ENCODE results near the gene TACSTD2. TPM values are rescaled to one million over a fixed set of nuclear protein-coding genes. Genes with fewer than 3 reads are reported as not detected.
"Not testable (repeated sequence)": the region's sequence is repeated elsewhere in the genome, so short reads cannot be mapped to it uniquely, and the experiment has no call there.

Gene TACSTD2
- total RNA-seq, 3 donors from 2014 or later: 1.1 to 335 (median 230) TPM

DNA sequence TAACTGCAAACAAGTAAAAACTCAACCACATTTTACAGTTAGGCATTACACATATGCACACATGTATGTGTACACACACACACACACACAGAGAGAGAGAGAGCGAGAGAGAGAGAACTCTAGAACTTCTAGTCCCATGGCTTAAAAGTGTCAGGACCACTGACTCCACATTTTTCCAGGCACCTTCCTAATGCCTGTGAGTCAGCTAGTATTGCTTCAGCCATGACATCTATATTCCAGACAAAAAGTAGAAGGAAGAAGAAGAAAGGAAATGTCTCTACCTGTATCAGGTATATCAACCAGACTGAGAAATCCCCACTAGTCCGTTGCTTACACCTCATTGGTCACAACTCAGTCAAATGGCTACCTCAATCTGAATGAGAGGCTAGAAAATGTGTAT, 31.9 kb upstream of the TACSTD2 start:
- no peak for DNase-seq (ENCODE audit: low spot score in 2 of 2)
- intact Hi-C loops (cut with DNase I; ENCODE audit: low total_unique reads): no loop called here
- H3K36me3 ChIP-seq: no peaks in the 10 kb centered on the region
- H3K4me3 ChIP-seq: no peak overlapping the region
- H3K4me1 ChIP-seq: no peaks in the 10 kb centered on the region
- no peak overlapping the region for H3K27ac ChIP-seq
- TF ChIP-seq, protein P1, sequence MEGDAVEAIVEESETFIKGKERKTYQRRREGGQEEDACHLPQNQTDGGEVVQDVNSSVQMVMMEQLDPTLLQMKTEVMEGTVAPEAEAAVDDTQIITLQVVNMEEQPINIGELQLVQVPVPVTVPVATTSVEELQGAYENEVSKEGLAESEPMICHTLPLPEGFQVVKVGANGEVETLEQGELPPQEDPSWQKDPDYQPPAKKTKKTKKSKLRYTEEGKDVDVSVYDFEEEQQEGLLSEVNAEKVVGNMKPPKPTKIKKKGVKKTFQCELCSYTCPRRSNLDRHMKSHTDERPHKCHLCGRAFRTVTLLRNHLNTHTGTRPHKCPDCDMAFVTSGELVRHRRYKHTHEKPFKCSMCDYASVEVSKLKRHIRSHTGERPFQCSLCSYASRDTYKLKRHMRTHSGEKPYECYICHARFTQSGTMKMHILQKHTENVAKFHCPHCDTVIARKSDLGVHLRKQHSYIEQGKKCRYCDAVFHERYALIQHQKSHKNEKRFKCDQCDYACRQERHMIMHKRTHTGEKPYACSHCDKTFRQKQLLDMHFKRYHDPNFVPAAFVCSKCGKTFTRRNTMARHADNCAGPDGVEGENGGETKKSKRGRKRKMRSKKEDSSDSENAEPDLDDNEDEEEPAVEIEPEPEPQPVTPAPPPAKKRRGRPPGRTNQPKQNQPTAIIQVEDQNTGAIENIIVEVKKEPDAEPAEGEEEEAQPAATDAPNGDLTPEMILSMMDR (IDR thresholded peaks at IDR 0.05): no peak
- no peak for TF ChIP-seq POLR2AphosphoS5 (IDR thresholded peaks at IDR 0.05)
- no peak for TF ChIP-seq POLR2A (IDR thresholded peaks at IDR 0.05)
- H3K9me3 ChIP-seq: peaks cover 0 to 12% of the 10 kb centered on the region in 2 donors
- H3K27me3 ChIP-seq: no peaks in the 10 kb centered on the region

DNA sequence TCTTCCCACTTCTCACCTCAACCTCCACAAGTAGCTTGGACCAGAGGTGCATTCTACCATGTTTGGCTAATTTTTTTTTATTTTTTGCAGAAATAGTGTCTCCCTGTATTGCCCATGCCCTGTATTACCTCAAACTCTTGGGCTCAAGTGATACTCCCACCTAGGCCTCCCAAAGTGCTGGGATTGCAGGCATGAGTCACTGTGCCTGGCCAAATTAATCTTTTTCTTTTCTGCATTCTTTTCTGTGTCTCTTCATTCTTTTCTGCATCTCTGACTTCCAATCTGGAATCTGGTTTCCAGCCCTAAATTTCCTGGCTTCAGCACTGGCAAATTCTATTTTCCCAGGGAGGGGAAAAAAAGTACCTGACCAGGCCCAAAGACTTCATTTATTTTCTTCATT, 31.2 kb upstream of the TACSTD2 start:
- no peak for TF ChIP-seq POLR2AphosphoS5 (IDR thresholded peaks at IDR 0.05)
- no peak for TF ChIP-seq POLR2A (IDR thresholded peaks at IDR 0.05)
- TF ChIP-seq, protein P1 (IDR thresholded peaks at IDR 0.05): no peak
- H3K4me1 ChIP-seq: no peaks in the 10 kb centered on the region
- H3K27ac ChIP-seq: no peak overlapping the region
- H3K36me3 ChIP-seq: no peaks in the 10 kb centered on the region
- H3K4me3 ChIP-seq: no peak overlapping the region
- H3K9me3 ChIP-seq: peaks cover 0 to 16% of the 10 kb centered on the region in 2 donors
- H3K27me3 ChIP-seq: no peaks in the 10 kb centered on the region
- DNase-seq (ENCODE audit: low spot score in 2 of 2): no peak
- intact Hi-C loops (cut with DNase I; ENCODE audit: low total_unique reads): no loop called here

DNA sequence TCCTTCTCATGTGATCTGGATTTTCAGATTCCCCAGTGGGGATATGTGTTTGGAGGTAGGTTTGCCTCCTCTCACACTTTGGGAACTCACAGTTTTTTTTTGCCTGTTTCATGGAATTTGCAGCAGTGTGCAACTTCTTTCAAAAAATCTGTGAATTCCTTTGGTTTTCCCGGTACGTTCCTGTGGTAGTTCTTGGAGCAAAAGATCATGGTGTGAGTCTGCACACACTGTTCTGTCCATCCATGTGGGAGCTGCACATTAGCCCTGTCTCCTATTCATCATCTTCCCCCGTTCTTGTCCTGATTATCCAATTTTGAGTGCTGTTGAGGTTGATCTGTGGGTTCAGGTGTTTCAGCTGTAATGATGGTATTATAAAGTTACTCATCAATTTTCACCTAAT, 30.3 kb upstream of the TACSTD2 start:
- H3K27ac ChIP-seq: no peak overlapping the region
- no peak overlapping the region for H3K4me3 ChIP-seq
- TF ChIP-seq POLR2AphosphoS5 (IDR thresholded peaks at IDR 0.05): no peak
- TF ChIP-seq, protein P1 (IDR thresholded peaks at IDR 0.05): no peak
- TF ChIP-seq POLR2A (IDR thresholded peaks at IDR 0.05): no peak
- peaks cover 0 to 16% of the 10 kb centered on the region in 2 donors for H3K9me3 ChIP-seq
- no peak for DNase-seq (ENCODE audit: low spot score in 2 of 2)
- no peaks in the 10 kb centered on the region for H3K27me3 ChIP-seq
- H3K4me1 ChIP-seq: no peaks in the 10 kb centered on the region
- intact Hi-C loops (cut with DNase I; ENCODE audit: low total_unique reads): no loop called here
- no peaks in the 10 kb centered on the region for H3K36me3 ChIP-seq

DNA sequence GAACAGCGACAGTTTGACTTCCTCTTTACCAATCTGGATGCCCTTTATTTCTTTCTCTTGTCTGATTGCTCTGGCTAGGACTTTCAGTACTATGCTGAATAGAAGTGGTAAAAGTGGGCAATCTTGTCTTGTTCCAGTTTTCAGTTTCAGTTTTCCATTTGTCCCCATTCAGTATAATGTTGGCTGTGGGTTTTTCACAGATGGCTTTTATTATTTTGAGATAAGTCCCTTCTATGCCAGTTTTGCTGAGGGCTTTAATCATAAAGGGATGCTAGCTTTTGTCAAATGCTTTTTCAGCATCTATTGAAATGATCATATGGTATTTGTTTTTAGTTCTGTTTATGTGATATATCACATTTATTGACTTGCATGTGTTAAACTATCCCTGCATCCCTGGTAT, 24.9 kb upstream of the TACSTD2 start:
- H3K9me3 ChIP-seq; H3K27ac ChIP-seq; DNase-seq (ENCODE audit: low spot score in 2 of 2); H3K4me1 ChIP-seq; intact Hi-C loops (cut with DNase I; ENCODE audit: low total_unique reads); H3K4me3 ChIP-seq; H3K27me3 ChIP-seq; H3K36me3 ChIP-seq: not testable (repeated sequence)

DNA sequence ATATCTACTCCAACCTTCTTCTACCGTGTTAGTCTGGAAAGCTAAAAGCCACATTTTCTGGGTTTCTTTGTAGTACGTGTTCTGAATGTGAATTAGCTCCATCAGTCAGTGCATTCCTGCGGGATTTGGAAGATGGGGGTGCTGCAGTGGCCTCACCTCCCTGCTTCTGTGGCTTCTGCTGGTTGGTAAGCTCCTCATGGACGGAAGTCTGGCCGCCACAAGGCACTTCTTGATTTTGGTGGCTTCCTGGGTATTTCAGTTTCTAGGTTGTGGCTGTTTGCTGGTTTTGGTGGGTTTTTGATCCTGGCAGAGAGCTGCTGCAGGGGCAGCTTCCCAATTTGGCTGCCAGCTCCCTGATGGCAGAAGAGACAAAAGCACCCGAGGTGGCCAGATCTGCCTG, 20.9 kb upstream of the TACSTD2 start:
- no peak for TF ChIP-seq POLR2A (IDR thresholded peaks at IDR 0.05)
- intact Hi-C loops (cut with DNase I; ENCODE audit: low total_unique reads): no loop called here
- Histone ChIP-seq H3K27me3 (no peaks in the 10 kb centered on the region), H3K4me3 (no peak overlapping the region), H3K4me1 (no peaks in the 10 kb centered on the region), H3K9me3 (no peaks in the 10 kb centered on the region), H3K36me3 (no peaks in the 10 kb centered on the region), H3K27ac (peak overlapping the region in 1 of 2 donors; percentile 49)
- DNase-seq (ENCODE audit: low spot score in 2 of 2): no peak

DNA sequence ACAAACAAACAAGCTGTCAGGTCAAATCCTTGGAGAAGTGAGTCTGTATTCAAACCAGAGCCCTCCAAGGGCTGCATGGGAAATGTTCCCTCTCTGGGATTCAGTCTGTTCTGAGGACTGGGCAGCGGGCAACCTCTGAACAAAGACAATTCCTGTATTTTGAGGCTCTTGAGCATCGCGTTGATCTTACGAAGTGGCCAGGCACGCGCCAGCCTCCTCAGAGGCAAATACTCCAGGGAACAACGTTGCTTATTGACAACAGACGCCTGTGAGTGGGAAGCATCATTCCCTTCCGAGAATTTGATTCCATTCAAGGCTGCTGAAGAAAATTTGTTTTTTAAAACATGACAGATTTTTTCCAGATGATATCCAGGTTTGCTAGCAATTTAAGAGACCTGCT, 20.0 kb upstream of the TACSTD2 start:
- Histone ChIP-seq H3K4me1 (peaks cover 0 to 8% of the 10 kb centered on the region in 2 donors), H3K4me3 (peak overlapping the region in 1 of 3 donors; percentile 9), H3K9me3 (no peaks in the 10 kb centered on the region), H3K36me3 (no peaks in the 10 kb centered on the region), H3K27ac (peak overlapping the region; percentile 14 to 73), H3K27me3 (no peaks in the 10 kb centered on the region)
- intact Hi-C loops (cut with DNase I; ENCODE audit: low total_unique reads): no loop called here
- no peak for TF ChIP-seq POLR2A (IDR thresholded peaks at IDR 0.05)
- TF ChIP-seq, protein P1 (IDR thresholded peaks at IDR 0.05): no peak
- no peak for TF ChIP-seq POLR2AphosphoS5 (IDR thresholded peaks at IDR 0.05)
- no peak for DNase-seq (ENCODE audit: low spot score in 2 of 2)
